Astrocyte of the spinal cord (primary cell): ENCODE measurements around the gene NXT1.
A peak's percentile ranks its signal among the peaks of the same experiment; 100 is the strongest.

Source experiments
- DNase-seq: peaks from one replicate; pipeline ENCODE4 v3.0.0; 2011; ENCODE audit warnings: low read depth, low spot score
- H3K4me3 ChIP-seq: 2 replicates; pipeline ENCODE4 v1.5.1; 2011; ENCODE audit warnings: low read depth, mild to moderate bottlenecking, low read length, moderate library complexity
- CTCF ChIP-seq: IDR thresholded peaks from 2 replicates; pipeline ENCODE4 v1.5.1; 2012; ENCODE audit warnings: low read depth, mild to moderate bottlenecking, low read length, inconsistent platforms
- in situ Hi-C: cut with HindIII; loops from 2 replicates; pipeline ENCODE4 v1.10.0; 2017; ENCODE audit warnings: low sequenced_read_pairs

NXT1 gene

GRCh38 chr20:23357767-23358562 lies 7.4 kb downstream of the NXT1 start:
- in situ Hi-C loops = no loop called here
- peak overlapping the region; percentile 63 for H3K4me3 ChIP-seq
- no peak for TF ChIP-seq CTCF

GRCh38 chr20:23358563-23358906 lies 7.9 kb downstream of the NXT1 start:
- TF ChIP-seq CTCF = no peak
- peak overlapping the region; percentile 21 for H3K4me3 ChIP-seq
- no peak for DNase-seq
- in situ Hi-C loops = no loop called here

More at GRCh38 chr20:23357767-23358562, 7.4 kb downstream of the NXT1 start:
- peak; percentile 100 for DNase-seq

GRCh38 chr20:23358923-23359593 lies 8.5 kb downstream of the NXT1 start:
- no peak for DNase-seq
- no peak for TF ChIP-seq CTCF
- H3K4me3 ChIP-seq = no peak overlapping the region
- in situ Hi-C loops = no loop called here

- no peak overlapping the region for H3K4me3 ChIP-seq
- DNase-seq = no peak
These were observed 9.9 kb downstream of the NXT1 start for GRCh38 chr20:23360531-23360930.

GRCh38 chr20:23361119-23361475 lies 10.5 kb downstream of the NXT1 start:
- no peak for DNase-seq
- peak overlapping the region; percentile 66 for H3K4me3 ChIP-seq
- TF ChIP-seq CTCF = no peak
- in situ Hi-C loops = no loop called here

More at GRCh38 chr20:23360531-23360930, 9.9 kb downstream of the NXT1 start:
- TF ChIP-seq CTCF = no peak
- in situ Hi-C loops = no loop called here

- in situ Hi-C loops = no loop called here
- DNase-seq = peak; percentile 99
- peak within 1 kb of the TSS; percentile 81 for H3K4me3 ChIP-seq
- TF ChIP-seq CTCF = no peak
These were observed 11.1 kb downstream of the NXT1 start, which contains the start of gene GZF1 for GRCh38 chr20:23361476-23362391. Gene GZF1, plus strand, starts transcription at chr20:23362182. Its CDS starts 2,202 bp downstream, at chr20:23364384.
